Osteocyte (in vitro differentiated cells): ENCODE measurements around the gene BCL2L2. TPM values are rescaled to one million over a fixed set of nuclear protein-coding genes. Genes with fewer than 3 reads are reported as not detected.

ENCODE experiments used
- DNase-seq: peaks from one replicate; pipeline ENCODE4 v3.0.0; 2021; ENCODE audit warnings: mixed read lengths; ENCODE audit not compliant: unreplicated experiment; ENCODE audit errors: extremely low spot score
- H3K27ac Mint-ChIP-seq: one replicate; pipeline ENCODE4 v1.8.0; 2021; ENCODE audit warnings: mild to moderate bottlenecking, mixed read lengths; ENCODE audit not compliant: unreplicated experiment
- H3K27me3 Mint-ChIP-seq: one replicate; pipeline ENCODE4 v1.8.0; 2021; ENCODE audit warnings: mixed read lengths; ENCODE audit not compliant: unreplicated experiment
- H3K36me3 Mint-ChIP-seq: one replicate; pipeline ENCODE4 v1.8.0; 2021; ENCODE audit warnings: mixed read lengths; ENCODE audit not compliant: unreplicated experiment
- H3K4me1 Mint-ChIP-seq: one replicate; pipeline ENCODE4 v1.8.0; 2021; ENCODE audit warnings: mixed read lengths; ENCODE audit not compliant: unreplicated experiment
- H3K4me3 Mint-ChIP-seq: one replicate; pipeline ENCODE4 v1.8.0; 2021; ENCODE audit warnings: mild to moderate bottlenecking, moderate library complexity, mixed read lengths; ENCODE audit not compliant: unreplicated experiment
- H3K9me3 Mint-ChIP-seq: one replicate; pipeline ENCODE4 v1.8.0; 2021; ENCODE audit warnings: mixed read lengths; ENCODE audit not compliant: unreplicated experiment
- total RNA-seq: library from RNA; stranded (reverse); gene quantifications from 2 replicates; pipeline ENCODE4 v1.2.1, GENCODE V29; 2021
- TF ChIP-seq, protein P1 (sequence below): fragments of 200-600 bp; sonication (generic); IDR thresholded peaks from 2 replicates; pipeline ENCODE4 v1.5.0; 2021; ENCODE audit warnings: antibody characterized with exemption, mild to moderate bottlenecking, moderate library complexity

The BCL2L2 gene
- total RNA-seq, 1 donor from 2014 or later = 27.9 TPM

DNA sequence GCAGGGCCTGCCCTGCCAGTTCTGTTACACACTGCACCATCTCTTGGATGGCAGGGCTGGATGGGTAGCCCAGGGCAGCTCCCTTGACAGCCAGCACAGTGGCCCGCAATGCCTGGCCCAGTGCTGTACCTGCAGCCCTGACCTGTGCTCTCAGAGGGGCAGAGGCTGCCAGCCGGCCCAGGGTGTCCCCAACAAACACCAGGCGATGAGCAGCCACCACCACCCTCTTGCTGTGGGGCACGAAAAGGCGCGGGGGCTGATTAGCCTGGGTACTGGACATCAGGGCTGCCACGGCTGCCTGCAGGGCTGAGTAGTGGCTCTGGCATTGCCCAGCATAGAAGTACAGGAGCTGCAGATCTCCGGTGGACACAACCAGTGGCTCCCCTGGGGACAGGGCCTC is 50.6 kb downstream of the BCL2L2 start:
- DNase-seq = peak; percentile 66
- H3K9me3 Mint-ChIP-seq = no peaks in the 10 kb centered on the region
- peaks cover 18% of the 10 kb centered on the region for H3K36me3 Mint-ChIP-seq
- no peak overlapping the region for H3K27ac Mint-ChIP-seq
- peaks cover 15% of the 10 kb centered on the region for H3K4me1 Mint-ChIP-seq
- no peak overlapping the region for H3K4me3 Mint-ChIP-seq
- H3K27me3 Mint-ChIP-seq = no peaks in the 10 kb centered on the region
- TF ChIP-seq, protein P1, sequence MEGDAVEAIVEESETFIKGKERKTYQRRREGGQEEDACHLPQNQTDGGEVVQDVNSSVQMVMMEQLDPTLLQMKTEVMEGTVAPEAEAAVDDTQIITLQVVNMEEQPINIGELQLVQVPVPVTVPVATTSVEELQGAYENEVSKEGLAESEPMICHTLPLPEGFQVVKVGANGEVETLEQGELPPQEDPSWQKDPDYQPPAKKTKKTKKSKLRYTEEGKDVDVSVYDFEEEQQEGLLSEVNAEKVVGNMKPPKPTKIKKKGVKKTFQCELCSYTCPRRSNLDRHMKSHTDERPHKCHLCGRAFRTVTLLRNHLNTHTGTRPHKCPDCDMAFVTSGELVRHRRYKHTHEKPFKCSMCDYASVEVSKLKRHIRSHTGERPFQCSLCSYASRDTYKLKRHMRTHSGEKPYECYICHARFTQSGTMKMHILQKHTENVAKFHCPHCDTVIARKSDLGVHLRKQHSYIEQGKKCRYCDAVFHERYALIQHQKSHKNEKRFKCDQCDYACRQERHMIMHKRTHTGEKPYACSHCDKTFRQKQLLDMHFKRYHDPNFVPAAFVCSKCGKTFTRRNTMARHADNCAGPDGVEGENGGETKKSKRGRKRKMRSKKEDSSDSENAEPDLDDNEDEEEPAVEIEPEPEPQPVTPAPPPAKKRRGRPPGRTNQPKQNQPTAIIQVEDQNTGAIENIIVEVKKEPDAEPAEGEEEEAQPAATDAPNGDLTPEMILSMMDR = no peak

DNA sequence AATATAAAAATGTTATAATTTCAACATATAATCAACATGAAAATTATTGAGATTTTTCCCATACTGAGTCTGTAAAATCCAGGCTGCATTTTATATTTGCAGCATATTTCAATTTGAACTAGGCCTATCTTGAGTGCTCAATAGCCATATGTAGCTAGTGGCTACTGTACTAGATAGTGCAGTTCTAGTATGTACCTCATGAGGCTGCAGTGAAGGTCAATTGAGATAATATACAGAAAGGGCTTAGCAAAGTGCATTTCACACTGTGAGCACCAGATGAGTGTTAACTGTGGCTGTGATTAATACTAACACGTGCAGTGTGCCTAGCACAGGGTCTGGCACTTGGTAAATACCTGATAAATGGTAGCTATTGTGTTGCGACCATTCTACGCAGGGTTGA is 51.4 kb downstream of the BCL2L2 start:
- Mint-ChIP-seq H3K36me3 (peaks cover 18% of the 10 kb centered on the region), H3K27ac (no peak overlapping the region), H3K4me3 (no peak overlapping the region), H3K27me3 (no peaks in the 10 kb centered on the region), H3K4me1 (peaks cover 12% of the 10 kb centered on the region), H3K9me3 (no peaks in the 10 kb centered on the region)
- peak; percentile 21 for DNase-seq
- TF ChIP-seq, protein P1 = no peak

DNA sequence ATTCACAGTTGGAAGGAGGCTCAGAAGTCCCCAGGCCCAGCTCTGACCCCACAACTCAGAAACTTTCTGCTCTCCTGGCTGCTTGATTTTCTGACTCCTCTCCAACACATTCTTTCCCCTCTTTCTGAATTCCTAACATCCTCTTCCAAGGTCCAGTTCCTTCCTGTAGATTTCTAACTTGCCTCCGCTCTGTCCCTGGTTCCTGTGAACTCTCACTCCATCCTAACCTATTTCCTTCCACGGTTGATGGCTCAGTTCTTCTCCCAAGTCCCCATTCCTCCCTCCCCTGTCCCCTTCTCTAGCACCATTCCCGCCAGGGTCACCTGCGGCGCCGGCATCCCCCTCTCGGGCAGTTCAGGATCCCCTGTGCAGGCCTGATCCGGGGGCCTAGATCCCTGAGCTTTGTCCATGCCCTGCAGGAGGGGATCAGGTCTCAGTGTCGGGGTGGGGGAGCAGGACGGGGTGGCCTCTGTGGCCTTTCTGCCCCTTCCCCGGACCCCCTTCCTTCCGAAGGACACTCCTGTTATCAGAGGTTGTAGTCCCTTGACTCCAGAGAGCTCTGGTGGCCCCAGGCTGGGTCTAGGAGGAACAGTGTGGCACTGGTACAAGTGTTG is 52.0 kb downstream of the BCL2L2 start:
- Mint-ChIP-seq H3K9me3 (no peaks in the 10 kb centered on the region), H3K27me3 (no peaks in the 10 kb centered on the region), H3K36me3 (peaks cover 18% of the 10 kb centered on the region), H3K27ac (no peak overlapping the region), H3K4me3 (no peak overlapping the region), H3K4me1 (peaks cover 13% of the 10 kb centered on the region)
- TF ChIP-seq, protein P1 = no peak
- peak; percentile 83 for DNase-seq

DNA sequence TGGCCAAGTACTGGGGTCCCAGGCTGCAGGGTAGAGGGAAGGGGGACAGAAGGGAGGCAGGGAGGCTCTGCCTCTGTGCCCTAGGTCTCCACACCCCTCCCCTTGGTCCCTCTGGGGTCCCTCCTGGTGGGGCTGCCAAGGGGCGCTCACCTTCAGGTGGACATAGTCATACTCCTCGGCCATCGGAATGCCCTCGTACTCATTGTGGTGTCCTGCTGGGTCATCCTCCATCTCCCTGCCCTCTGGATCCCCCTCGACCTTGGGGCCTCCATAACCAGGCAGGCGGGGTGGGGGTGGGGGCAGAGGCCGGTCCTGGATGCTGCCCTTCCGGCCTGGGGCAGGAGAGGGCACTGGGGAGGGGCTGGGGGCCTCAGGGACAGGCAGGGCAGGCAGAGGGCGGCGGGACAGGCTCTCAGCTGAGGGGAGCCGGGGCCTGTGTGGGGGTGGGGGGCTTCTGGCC is 52.6 kb downstream of the BCL2L2 start:
- H3K27me3 Mint-ChIP-seq = no peaks in the 10 kb centered on the region
- H3K9me3 Mint-ChIP-seq = no peaks in the 10 kb centered on the region
- H3K27ac Mint-ChIP-seq = no peak overlapping the region
- H3K4me1 Mint-ChIP-seq = peaks cover 18% of the 10 kb centered on the region
- TF ChIP-seq, protein P1 = no peak
- peaks cover 18% of the 10 kb centered on the region for H3K36me3 Mint-ChIP-seq
- H3K4me3 Mint-ChIP-seq = no peak overlapping the region
- DNase-seq = no peak

DNA sequence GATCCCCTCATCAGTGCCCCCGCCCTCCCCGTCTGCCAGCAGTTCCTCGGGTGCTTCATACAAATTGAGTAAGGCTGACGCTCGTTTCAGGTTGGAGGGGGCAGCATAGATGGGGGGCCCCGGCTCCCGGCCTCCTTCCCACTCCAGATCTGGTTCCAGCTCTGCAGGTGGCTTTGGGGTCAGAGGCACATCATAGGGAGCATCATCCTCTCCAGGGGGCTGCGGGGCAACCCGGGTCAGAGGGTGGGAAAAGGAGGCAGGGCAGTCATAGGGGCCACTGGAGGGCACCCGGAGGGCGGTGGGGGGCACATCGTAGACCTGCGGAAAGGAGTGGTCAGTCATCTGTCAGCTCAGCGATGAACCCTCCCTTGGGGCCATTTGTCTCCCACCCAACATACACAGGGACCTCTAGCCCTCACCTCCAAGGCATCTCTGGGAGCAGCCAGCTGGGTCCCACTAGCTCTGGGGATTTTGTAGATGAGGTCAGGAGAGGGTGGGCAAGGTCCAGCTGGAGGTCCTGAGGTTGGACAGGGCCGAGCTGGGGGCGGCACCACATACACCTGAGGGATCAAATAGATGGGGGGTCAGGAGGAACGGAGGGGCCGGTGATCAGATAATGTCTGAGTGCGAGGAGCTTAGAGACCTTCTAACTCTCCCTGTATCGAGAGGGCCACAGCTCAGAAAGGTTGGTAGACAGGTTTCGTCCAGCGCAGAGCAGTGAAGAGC is 53.3 kb downstream of the BCL2L2 start:
- Mint-ChIP-seq H3K4me3 (no peak overlapping the region), H3K27ac (no peak overlapping the region), H3K9me3 (no peaks in the 10 kb centered on the region), H3K36me3 (peaks cover 18% of the 10 kb centered on the region), H3K27me3 (no peaks in the 10 kb centered on the region), H3K4me1 (peaks cover 25% of the 10 kb centered on the region)
- no peak for DNase-seq
- TF ChIP-seq, protein P1 = no peak
